Measurements from ENCODE around the gene GSTO2.

Gene GSTO2

DNA sequence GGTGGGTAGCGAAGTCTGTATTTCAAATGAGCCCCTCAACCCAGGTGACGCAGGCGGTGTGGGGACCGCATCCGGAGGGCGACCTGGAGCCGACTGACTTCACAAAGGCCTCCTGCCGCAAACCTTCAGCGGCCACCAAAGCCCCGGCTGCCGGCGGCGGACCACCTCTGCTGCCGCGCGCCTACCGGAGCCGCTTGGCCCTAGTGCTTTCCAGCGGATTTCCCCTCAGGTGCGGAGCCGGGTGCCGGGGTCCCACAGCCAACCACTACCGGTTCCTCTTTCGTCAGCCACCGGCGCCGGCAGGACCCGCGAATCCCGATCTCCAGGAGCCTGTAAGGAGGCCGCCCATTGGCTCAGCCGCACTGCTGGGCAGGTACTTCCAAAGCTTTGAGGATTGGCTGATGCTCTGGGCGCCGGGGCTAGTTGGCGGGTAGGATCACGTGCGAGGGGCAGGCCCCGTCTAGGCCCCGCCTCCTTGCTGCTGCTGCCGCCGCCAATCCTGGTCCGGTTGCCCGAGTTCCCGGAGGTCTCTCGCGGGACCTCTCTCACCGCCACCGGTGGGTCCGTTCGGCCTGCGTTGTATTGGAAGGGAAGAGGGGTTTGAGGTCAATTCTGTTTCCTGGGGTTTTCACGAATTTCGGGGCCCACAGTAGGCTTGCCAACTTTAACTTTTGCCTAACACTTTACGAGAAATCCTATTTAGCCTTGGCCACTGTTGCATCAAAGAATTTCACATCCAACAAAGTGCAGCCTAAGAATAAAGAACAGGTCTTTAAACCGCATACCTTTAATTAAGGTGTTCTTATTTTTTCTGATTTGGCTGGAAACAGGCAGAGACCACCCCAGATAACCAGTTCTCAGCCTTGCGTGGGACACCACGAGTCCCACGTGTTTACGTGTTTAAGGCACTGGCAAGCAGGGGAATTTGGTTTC, at the start of gene GSTO2:
TSS of gene GSTO2 (plus strand) at position 472 of the 933 bp plus-strand sequence. CDS start 5,732 bp downstream, outside the sequence.
- H3K4me2 ChIP-seq (ENCODE audit: low read depth, low read length, poor library complexity, severe bottlenecking): peak within 1 kb of the TSS; percentile 86
- H3K9ac ChIP-seq (ENCODE audit: low read depth, low read length, poor library complexity, severe bottlenecking): peak within 1 kb of the TSS; percentile 82

DNA sequence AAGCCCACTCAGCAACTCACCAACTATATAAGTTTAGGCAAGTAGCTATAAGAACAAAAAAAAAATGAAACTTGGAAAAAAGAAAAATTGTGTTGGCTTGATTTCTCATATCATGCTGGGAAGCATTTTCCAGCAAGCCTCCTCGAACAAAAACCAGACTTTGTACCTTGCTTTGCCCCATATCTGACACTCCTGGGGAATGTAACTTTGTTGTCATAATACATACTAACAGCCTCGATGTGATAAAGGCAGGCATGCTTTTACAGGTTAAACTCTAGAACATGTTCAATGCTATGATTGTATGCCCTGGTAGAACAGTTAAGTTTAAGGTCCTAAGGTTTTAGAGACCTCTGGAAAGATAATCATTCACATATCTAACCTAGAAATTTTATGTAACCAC, 48.5 kb upstream of the GSTO2 start:
- no peak for TF ChIP-seq EZH2phosphoT487 (IDR thresholded peaks at IDR 0.05; ENCODE audit: borderline replicate concordance)
- TF ChIP-seq, protein P1, sequence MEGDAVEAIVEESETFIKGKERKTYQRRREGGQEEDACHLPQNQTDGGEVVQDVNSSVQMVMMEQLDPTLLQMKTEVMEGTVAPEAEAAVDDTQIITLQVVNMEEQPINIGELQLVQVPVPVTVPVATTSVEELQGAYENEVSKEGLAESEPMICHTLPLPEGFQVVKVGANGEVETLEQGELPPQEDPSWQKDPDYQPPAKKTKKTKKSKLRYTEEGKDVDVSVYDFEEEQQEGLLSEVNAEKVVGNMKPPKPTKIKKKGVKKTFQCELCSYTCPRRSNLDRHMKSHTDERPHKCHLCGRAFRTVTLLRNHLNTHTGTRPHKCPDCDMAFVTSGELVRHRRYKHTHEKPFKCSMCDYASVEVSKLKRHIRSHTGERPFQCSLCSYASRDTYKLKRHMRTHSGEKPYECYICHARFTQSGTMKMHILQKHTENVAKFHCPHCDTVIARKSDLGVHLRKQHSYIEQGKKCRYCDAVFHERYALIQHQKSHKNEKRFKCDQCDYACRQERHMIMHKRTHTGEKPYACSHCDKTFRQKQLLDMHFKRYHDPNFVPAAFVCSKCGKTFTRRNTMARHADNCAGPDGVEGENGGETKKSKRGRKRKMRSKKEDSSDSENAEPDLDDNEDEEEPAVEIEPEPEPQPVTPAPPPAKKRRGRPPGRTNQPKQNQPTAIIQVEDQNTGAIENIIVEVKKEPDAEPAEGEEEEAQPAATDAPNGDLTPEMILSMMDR (conservative IDR thresholded peaks at IDR 0.05; ENCODE audit: low read length): no peak

More for the DNA sequence above, at the start of gene GSTO2:
- no peaks in the 10 kb centered on the region for H3K9me2 ChIP-seq (replicated peaks; ENCODE audit: low read depth, low read length)
- H3K9me3 ChIP-seq (ENCODE audit: insufficient read depth, low read depth, low read length): no peaks in the 10 kb centered on the region
- TF ChIP-seq, protein P1 (conservative IDR thresholded peaks at IDR 0.05; ENCODE audit: low read length): no peak
- no peak for TF ChIP-seq EZH2phosphoT487 (IDR thresholded peaks at IDR 0.05; ENCODE audit: borderline replicate concordance)
- H3K4me3 ChIP-seq (ENCODE audit: low read length, poor library complexity, severe bottlenecking): peak within 1 kb of the TSS; percentile 77
- H2AFZ ChIP-seq (ENCODE audit: low read length): peak within 1 kb of the TSS; percentile 69
- H4K20me1 ChIP-seq (ENCODE audit: insufficient read depth, low read length, poor library complexity, severe bottlenecking): peaks cover 11% of the 10 kb centered on the region
- peaks cover 19% of the 10 kb centered on the region for H3K4me1 ChIP-seq (ENCODE audit: insufficient read depth, low read length, poor library complexity, severe bottlenecking)
- H3K79me2 ChIP-seq (ENCODE audit: insufficient read depth, low read length): peaks cover 33% of the 10 kb centered on the region
- H3F3A ChIP-seq (ENCODE audit: low read depth): no peaks in the 10 kb centered on the region
- peaks cover 24% of the 10 kb centered on the region; the same call in 1 of the 2 replicates for H3K36me3 ChIP-seq (ENCODE audit: insufficient read depth, low read length)
- H3K27me3 ChIP-seq (ENCODE audit: insufficient read depth, low read length, poor library complexity, severe bottlenecking): no peaks in the 10 kb centered on the region

DNA sequence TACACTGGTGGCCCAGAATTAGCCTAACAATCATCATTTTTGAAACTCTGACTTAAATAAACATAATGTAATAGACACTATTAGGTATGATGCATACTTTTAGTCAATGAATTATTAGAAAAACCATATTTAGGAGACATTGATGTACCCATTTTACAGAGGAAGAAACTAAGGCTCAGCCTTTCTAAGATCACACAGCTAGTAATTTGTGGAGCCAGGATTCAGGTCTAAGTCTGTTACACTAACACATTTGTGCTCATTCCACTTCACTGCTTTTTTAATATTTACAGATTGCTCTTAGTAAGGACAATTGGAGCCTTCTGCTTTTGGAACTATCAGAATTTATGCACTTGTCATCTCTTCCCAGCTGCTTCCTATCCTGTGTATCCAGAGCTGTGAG, 45.7 kb upstream of the GSTO2 start:
- Histone ChIP-seq H2AFZ (ENCODE audit: low read length) (no peak overlapping the region), H3K79me2 (ENCODE audit: insufficient read depth, low read length) (no peaks in the 10 kb centered on the region)

More for the DNA sequence above, 48.5 kb upstream of the GSTO2 start:
- Histone ChIP-seq H3K9me2 (replicated peaks; ENCODE audit: low read depth, low read length) (no peaks in the 10 kb centered on the region), H3K27me3 (ENCODE audit: insufficient read depth, low read length, poor library complexity, severe bottlenecking) (no peaks in the 10 kb centered on the region), H3K9me3 (ENCODE audit: insufficient read depth, low read depth, low read length) (no peaks in the 10 kb centered on the region), H3K4me1 (ENCODE audit: insufficient read depth, low read length, poor library complexity, severe bottlenecking) (peaks cover 21% of the 10 kb centered on the region), H4K20me1 (ENCODE audit: insufficient read depth, low read length, poor library complexity, severe bottlenecking) (no peaks in the 10 kb centered on the region), H3K4me2 (ENCODE audit: low read depth, low read length, poor library complexity, severe bottlenecking) (no peak overlapping the region), H2AFZ (ENCODE audit: low read length) (no peak overlapping the region), H3K36me3 (ENCODE audit: insufficient read depth, low read length) (no peaks in the 10 kb centered on the region), H3K4me3 (ENCODE audit: low read length, poor library complexity, severe bottlenecking) (no peak overlapping the region), H3K79me2 (ENCODE audit: insufficient read depth, low read length) (no peaks in the 10 kb centered on the region), H3K9ac (ENCODE audit: low read depth, low read length, poor library complexity, severe bottlenecking) (no peak overlapping the region), H3F3A (ENCODE audit: low read depth) (no peaks in the 10 kb centered on the region)

More for the DNA sequence above, 45.7 kb upstream of the GSTO2 start:
- Histone ChIP-seq H3K27me3 (ENCODE audit: insufficient read depth, low read length, poor library complexity, severe bottlenecking) (no peaks in the 10 kb centered on the region), H3K9me3 (ENCODE audit: insufficient read depth, low read depth, low read length) (no peaks in the 10 kb centered on the region), H3F3A (ENCODE audit: low read depth) (no peaks in the 10 kb centered on the region), H3K9me2 (replicated peaks; ENCODE audit: low read depth, low read length) (no peaks in the 10 kb centered on the region), H3K4me2 (ENCODE audit: low read depth, low read length, poor library complexity, severe bottlenecking) (no peak overlapping the region), H3K9ac (ENCODE audit: low read depth, low read length, poor library complexity, severe bottlenecking) (no peak overlapping the region), H4K20me1 (ENCODE audit: insufficient read depth, low read length, poor library complexity, severe bottlenecking) (no peaks in the 10 kb centered on the region), H3K4me1 (ENCODE audit: insufficient read depth, low read length, poor library complexity, severe bottlenecking) (peaks cover 20% of the 10 kb centered on the region), H3K36me3 (ENCODE audit: insufficient read depth, low read length) (no peaks in the 10 kb centered on the region), H3K4me3 (ENCODE audit: low read length, poor library complexity, severe bottlenecking) (no peak overlapping the region)
- TF ChIP-seq EZH2phosphoT487 (IDR thresholded peaks at IDR 0.05; ENCODE audit: borderline replicate concordance): no peak
- TF ChIP-seq, protein P1 (conservative IDR thresholded peaks at IDR 0.05; ENCODE audit: low read length): no peak

All from Loucy (cell line).